GM23248 (cell line): ENCODE data around the gene HEPN1.

Source experiments
- EZH2 ChIP-seq: fragments of 200-600 bp; sonication (generic); IDR thresholded peaks from 2 replicates; pipeline ENCODE4 v1.6.1; 2018; ENCODE audit warnings: antibody characterized with exemption, mild to moderate bottlenecking; ENCODE audit not compliant: insufficient read depth, poor library complexity, severe bottlenecking
- EZH2phosphoT487 ChIP-seq: fragments of 200-600 bp; sonication (generic); IDR thresholded peaks from 2 replicates; pipeline ENCODE4 v1.6.1; 2018; ENCODE audit warnings: antibody characterized with exemption, moderate library complexity, mild to moderate bottlenecking, low read depth; ENCODE audit not compliant: insufficient read depth

GRCh38 chr11:124955035-124955434 is 36.0 kb downstream of the HEPN1 start:
- no peak for TF ChIP-seq EZH2phosphoT487
- TF ChIP-seq EZH2: no peak
